ENCODE data around the gene PEPD. TPM values are rescaled to one million over a fixed set of nuclear protein-coding genes. Genes with fewer than 3 reads are reported as not detected.

PEPD gene
- polyA plus RNA-seq, 4 donors: 159 to 1,330 (median 491) TPM

- FAIRE-seq (no peak), DNase-seq (no peak)
- Histone ChIP-seq H3K9me3 (ENCODE audit: control insufficient read depth in 2 of 2, insufficient read depth in 1 of 2, low read depth in 1 of 2, low read length in 1 of 2) (no peaks in the 10 kb centered on the region), H3K36me3 (ENCODE audit: control insufficient read depth in 3 of 3, insufficient read depth in 2 of 3, low read depth in 1 of 3, low read length in 3 of 3) (peaks cover 0 to 47% (median 2%) of the 10 kb centered on the region in 3 donors), H3K4me1 (ENCODE audit: control insufficient read depth in 3 of 3, insufficient read depth in 2 of 3, low read depth in 1 of 3, low read length in 2 of 3) (peaks cover 1 to 67% (median 7%) of the 10 kb centered on the region in 3 donors), H3K4me3 (ENCODE audit: low read depth in 1 of 3, low read length in 3 of 3) (no peak overlapping the region), H3K27ac (ENCODE audit: low read depth in 1 of 3, low read length in 2 of 3) (peak overlapping the region in 1 of 3 donors; percentile 72), H3K27me3 (ENCODE audit: control insufficient read depth in 3 of 3, insufficient read depth in 3 of 3, low read length in 3 of 3) (no peaks in the 10 kb centered on the region)
- 79 to 80% (median 80%) methylated on average over 31 of the region's 31 CpGs for WGBS, 3 donors
Observed at GRCh38 chr19:33395561-33396550, 125.7 kb downstream of the PEPD start.

- DNase-seq (peak in 1 of 2 donors; percentile 85), FAIRE-seq (no peak)
- no peaks in the 10 kb centered on the region for H3K9me3 ChIP-seq (ENCODE audit: control insufficient read depth in 2 of 2, insufficient read depth in 1 of 2, low read depth in 1 of 2, low read length in 1 of 2)
- peaks cover 7 to 67% (median 7%) of the 10 kb centered on the region in 3 donors for H3K4me1 ChIP-seq (ENCODE audit: control insufficient read depth in 3 of 3, insufficient read depth in 2 of 3, low read depth in 1 of 3, low read length in 2 of 3)
- peaks cover 0 to 41% (median 2%) of the 10 kb centered on the region in 3 donors for H3K36me3 ChIP-seq (ENCODE audit: control insufficient read depth in 3 of 3, insufficient read depth in 2 of 3, low read depth in 1 of 3, low read length in 3 of 3)
- WGBS, 3 donors: 50 to 68% (median 53%) methylated on average over 19 of the region's 19 CpGs
- H3K27me3 ChIP-seq (ENCODE audit: control insufficient read depth in 3 of 3, insufficient read depth in 3 of 3, low read length in 3 of 3): no peaks in the 10 kb centered on the region
- H3K27ac ChIP-seq (ENCODE audit: low read depth in 1 of 3, low read length in 2 of 3): peak overlapping the region in 2 of 3 donors; percentile 72 to 91
- H3K4me3 ChIP-seq (ENCODE audit: low read depth in 1 of 3, low read length in 3 of 3): no peak overlapping the region
Observed at GRCh38 chr19:33394723-33395560, 126.6 kb downstream of the PEPD start.

GRCh38 chr19:33394006-33394722 lies 127.4 kb downstream of the PEPD start:
- no peak for FAIRE-seq
- 71 to 79% (median 73%) methylated on average over 30 of the region's 30 CpGs for WGBS, 3 donors
- peak in 1 of 2 donors; percentile 44 for DNase-seq

GRCh38 chr19:33393286-33394005 lies 128.1 kb downstream of the PEPD start:
- no peak for FAIRE-seq
- Histone ChIP-seq H3K36me3 (ENCODE audit: control insufficient read depth in 3 of 3, insufficient read depth in 2 of 3, low read depth in 1 of 3, low read length in 3 of 3) (peaks cover 0 to 42% (median 0%) of the 10 kb centered on the region in 3 donors), H3K27me3 (ENCODE audit: control insufficient read depth in 3 of 3, insufficient read depth in 3 of 3, low read length in 3 of 3) (no peaks in the 10 kb centered on the region), H3K27ac (ENCODE audit: low read depth in 1 of 3, low read length in 2 of 3) (peak overlapping the region in 2 of 3 donors; percentile 22 to 91), H3K4me3 (ENCODE audit: low read depth in 1 of 3, low read length in 3 of 3) (no peak overlapping the region), H3K4me1 (ENCODE audit: control insufficient read depth in 3 of 3, insufficient read depth in 2 of 3, low read depth in 1 of 3, low read length in 2 of 3) (peaks cover 7 to 80% (median 10%) of the 10 kb centered on the region in 3 donors), H3K9me3 (ENCODE audit: control insufficient read depth in 2 of 2, insufficient read depth in 1 of 2, low read depth in 1 of 2, low read length in 1 of 2) (no peaks in the 10 kb centered on the region)
- WGBS, 3 donors: 65 to 85% (median 69%) methylated on average over 21 of the region's 21 CpGs
- no peak for DNase-seq

More at GRCh38 chr19:33394006-33394722, 127.4 kb downstream of the PEPD start:
- no peak overlapping the region for H3K4me3 ChIP-seq (ENCODE audit: low read depth in 1 of 3, low read length in 3 of 3)
- H3K27ac ChIP-seq (ENCODE audit: low read depth in 1 of 3, low read length in 2 of 3): peak overlapping the region in 2 of 3 donors; percentile 72 to 91
- peaks cover 7 to 73% (median 10%) of the 10 kb centered on the region in 3 donors for H3K4me1 ChIP-seq (ENCODE audit: control insufficient read depth in 3 of 3, insufficient read depth in 2 of 3, low read depth in 1 of 3, low read length in 2 of 3)
- H3K27me3 ChIP-seq (ENCODE audit: control insufficient read depth in 3 of 3, insufficient read depth in 3 of 3, low read length in 3 of 3): no peaks in the 10 kb centered on the region
- H3K9me3 ChIP-seq (ENCODE audit: control insufficient read depth in 2 of 2, insufficient read depth in 1 of 2, low read depth in 1 of 2, low read length in 1 of 2): no peaks in the 10 kb centered on the region
- peaks cover 0 to 42% (median 0%) of the 10 kb centered on the region in 3 donors for H3K36me3 ChIP-seq (ENCODE audit: control insufficient read depth in 3 of 3, insufficient read depth in 2 of 3, low read depth in 1 of 3, low read length in 3 of 3)

GRCh38 chr19:33392341-33393285 lies 129.0 kb downstream of the PEPD start:
- Histone ChIP-seq H3K4me1 (ENCODE audit: control insufficient read depth in 3 of 3, insufficient read depth in 2 of 3, low read depth in 1 of 3, low read length in 2 of 3) (peaks cover 7 to 87% (median 10%) of the 10 kb centered on the region in 3 donors), H3K27me3 (ENCODE audit: control insufficient read depth in 3 of 3, insufficient read depth in 3 of 3, low read length in 3 of 3) (no peaks in the 10 kb centered on the region), H3K27ac (ENCODE audit: low read depth in 1 of 3, low read length in 2 of 3) (peak overlapping the region in 2 of 3 donors; percentile 85 to 91), H3K36me3 (ENCODE audit: control insufficient read depth in 3 of 3, insufficient read depth in 2 of 3, low read depth in 1 of 3, low read length in 3 of 3) (peaks cover 0 to 43% (median under 1%) of the 10 kb centered on the region in 3 donors), H3K9me3 (ENCODE audit: control insufficient read depth in 2 of 2, insufficient read depth in 1 of 2, low read depth in 1 of 2, low read length in 1 of 2) (no peaks in the 10 kb centered on the region), H3K4me3 (ENCODE audit: low read depth in 1 of 3, low read length in 3 of 3) (no peak overlapping the region)
- no peak for FAIRE-seq
- WGBS, 3 donors: 42 to 71% (median 61%) methylated on average over 37 to 39 of the region's 39 CpGs
- DNase-seq: peak; percentile 83 to 92

GRCh38 chr19:33391631-33392249 lies 129.9 kb downstream of the PEPD start:
- H3K4me3 ChIP-seq (ENCODE audit: low read depth in 1 of 3, low read length in 3 of 3): no peak overlapping the region
- H3K27me3 ChIP-seq (ENCODE audit: control insufficient read depth in 3 of 3, insufficient read depth in 3 of 3, low read length in 3 of 3): no peaks in the 10 kb centered on the region
- FAIRE-seq: no peak
- peaks cover 0 to 47% (median 3%) of the 10 kb centered on the region in 3 donors for H3K36me3 ChIP-seq (ENCODE audit: control insufficient read depth in 3 of 3, insufficient read depth in 2 of 3, low read depth in 1 of 3, low read length in 3 of 3)
- H3K9me3 ChIP-seq (ENCODE audit: control insufficient read depth in 2 of 2, insufficient read depth in 1 of 2, low read depth in 1 of 2, low read length in 1 of 2): no peaks in the 10 kb centered on the region
- H3K4me1 ChIP-seq (ENCODE audit: control insufficient read depth in 3 of 3, insufficient read depth in 2 of 3, low read depth in 1 of 3, low read length in 2 of 3): peaks cover 7 to 87% (median 10%) of the 10 kb centered on the region in 3 donors
- peak overlapping the region in 2 of 3 donors; percentile 85 to 91 for H3K27ac ChIP-seq (ENCODE audit: low read depth in 1 of 3, low read length in 2 of 3)
- WGBS, 3 donors: 28 to 73% (median 41%) methylated on average over 12 of the region's 12 CpGs
- DNase-seq: peak; percentile 55 to 62
